ENCODE measurements around the gene ZNF101. TPM values are rescaled to one million over a fixed set of nuclear protein-coding genes. Genes with fewer than 3 reads are reported as not detected.
A peak's percentile ranks its signal among the peaks of the same experiment; 100 is the strongest.

The ZNF101 gene
- polyA plus RNA-seq, 1 experiment: 2.5 TPM

DNA sequence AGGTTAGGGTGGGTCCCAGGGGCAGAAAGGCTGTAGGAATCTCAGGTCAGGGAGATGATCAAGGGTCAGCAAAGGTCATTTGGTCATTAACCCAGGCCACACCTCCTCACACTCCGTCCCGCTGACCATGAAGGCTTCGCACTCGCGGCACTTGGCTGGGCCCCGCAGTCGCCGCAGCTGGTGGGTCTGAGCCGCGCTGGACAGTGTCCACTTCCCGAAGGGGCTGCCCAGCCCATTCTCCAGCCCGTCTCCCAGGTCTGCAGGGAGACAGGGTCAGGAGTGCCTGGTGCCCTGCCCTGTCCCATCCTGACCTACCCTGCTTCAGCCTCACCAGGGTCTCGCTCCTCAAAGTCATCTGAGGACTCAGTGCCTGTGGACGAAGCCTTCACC lies 33.3 kb upstream of the ZNF101 start:
- CTCF ChIA-PET: interaction anchor here (0.7 to 1.0 kb wide), 3 partner anchors 9 to 103 kb away, joined by 3 to 4 read pairs (median 3); no protein-coding TSS in a partner anchor
- DNase-seq (ENCODE audit: low read depth): no peak

DNA sequence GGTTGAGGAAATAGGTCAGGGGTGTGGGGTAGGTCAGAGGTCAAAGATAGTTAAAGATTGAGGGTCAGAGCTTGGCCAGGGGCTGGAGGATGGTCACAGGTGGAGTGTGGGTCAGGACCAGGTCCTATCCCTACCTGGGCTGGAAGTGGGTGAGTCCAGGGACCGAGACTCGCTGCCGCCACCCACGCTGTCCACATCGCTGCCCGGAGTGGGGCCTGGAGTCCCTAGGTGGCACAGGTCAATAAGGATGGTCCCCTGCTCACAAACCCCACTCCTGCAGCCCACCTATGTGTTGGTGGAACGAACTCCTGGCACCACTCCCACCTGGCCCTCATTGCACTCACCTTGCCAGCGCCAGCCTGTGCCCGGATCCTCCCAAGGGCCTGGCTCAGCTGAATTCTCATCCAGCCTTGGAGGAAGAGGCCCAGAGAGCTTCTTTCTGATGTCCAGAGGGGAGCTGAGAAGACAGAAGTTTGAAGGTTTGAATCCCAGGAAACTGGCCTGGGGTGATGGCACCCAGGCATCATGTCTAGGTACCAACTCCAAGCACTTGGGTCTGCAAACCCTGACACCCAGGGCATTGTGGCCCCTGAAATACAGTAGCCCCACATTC lies 32.0 kb upstream of the ZNF101 start:
- DNase-seq (ENCODE audit: low read depth): no peak
- POLR2A ChIA-PET: no interaction called here

More for the DNA sequence above, 33.3 kb upstream of the ZNF101 start:
- no peaks in the 10 kb centered on the region for H3K27me3 ChIP-seq (ENCODE audit: control insufficient read depth, insufficient read depth, low read length)
- POLR2A ChIA-PET: no interaction called here
- TF ChIP-seq CTCF (IDR thresholded peaks at IDR 0.05; ENCODE audit: insufficient read depth, low read depth, low read length): no peak
- H3K36me3 ChIP-seq (ENCODE audit: control insufficient read depth, insufficient read depth, low read length): peaks cover 31% of the 10 kb centered on the region
- H3K4me3 ChIP-seq (ENCODE audit: low read depth, low read length): no peak overlapping the region

GRCh38 chr19:19637186-19637522 lies 31.5 kb upstream of the ZNF101 start:
- no peak for DNase-seq (ENCODE audit: low read depth)
- no peak for TF ChIP-seq CTCF (IDR thresholded peaks at IDR 0.05; ENCODE audit: insufficient read depth, low read depth, low read length)
- no peak overlapping the region for H3K4me3 ChIP-seq (ENCODE audit: low read depth, low read length)
- ChIA-PET POLR2A (no interaction called here), CTCF (no interaction called here)
- peaks cover 31% of the 10 kb centered on the region for H3K36me3 ChIP-seq (ENCODE audit: control insufficient read depth, insufficient read depth, low read length)
- H3K27me3 ChIP-seq (ENCODE audit: control insufficient read depth, insufficient read depth, low read length): no peaks in the 10 kb centered on the region

More for the DNA sequence above, 32.0 kb upstream of the ZNF101 start:
- Histone ChIP-seq H3K4me3 (ENCODE audit: low read depth, low read length) (no peak overlapping the region), H3K36me3 (ENCODE audit: control insufficient read depth, insufficient read depth, low read length) (peaks cover 31% of the 10 kb centered on the region), H3K27me3 (ENCODE audit: control insufficient read depth, insufficient read depth, low read length) (no peaks in the 10 kb centered on the region)
- TF ChIP-seq CTCF (IDR thresholded peaks at IDR 0.05; ENCODE audit: insufficient read depth, low read depth, low read length): no peak
- CTCF ChIA-PET: no interaction called here

DNA sequence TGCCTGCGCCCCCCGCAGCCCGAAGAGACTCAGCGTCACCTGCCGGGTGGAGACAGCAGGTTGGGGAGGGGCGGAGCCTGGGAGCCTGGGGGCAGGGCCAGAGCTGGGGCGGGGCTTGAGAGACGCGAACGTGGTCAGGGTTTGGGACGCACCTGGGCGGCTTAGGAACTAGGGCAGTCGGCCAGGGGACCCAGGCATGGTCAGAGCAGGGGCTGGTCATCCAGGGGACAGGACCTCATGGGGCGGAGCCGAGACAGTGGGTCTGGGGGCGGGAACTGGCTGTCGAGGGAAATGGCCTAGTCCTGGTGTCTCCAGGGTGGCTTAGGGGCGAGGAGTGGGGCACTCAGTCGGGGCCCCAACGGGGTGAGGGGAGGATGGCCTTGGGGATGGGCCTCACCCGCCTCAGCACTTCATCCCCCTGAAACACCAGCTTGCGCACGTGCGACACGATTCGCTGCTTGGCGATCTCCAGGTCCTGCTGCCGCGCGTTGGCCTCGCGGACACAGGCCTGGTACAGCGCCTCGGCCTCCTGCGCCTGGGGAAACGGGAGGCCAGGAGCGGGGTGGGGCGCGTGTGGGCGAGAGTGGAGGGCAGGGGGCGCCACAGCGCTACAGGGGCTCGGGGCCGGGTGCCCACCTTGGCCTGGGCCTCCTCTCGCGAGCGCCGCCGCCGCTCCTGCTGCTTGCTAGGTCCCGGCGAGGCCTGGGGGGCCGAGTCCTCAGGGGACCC lies 31.0 kb upstream of the ZNF101 start:
- Histone ChIP-seq H3K36me3 (ENCODE audit: control insufficient read depth, insufficient read depth, low read length) (peaks cover 29% of the 10 kb centered on the region), H3K4me3 (ENCODE audit: low read depth, low read length) (no peak overlapping the region), H3K27me3 (ENCODE audit: control insufficient read depth, insufficient read depth, low read length) (no peaks in the 10 kb centered on the region)
- CTCF ChIA-PET: no interaction called here
- DNase-seq (ENCODE audit: low read depth): no peak
- POLR2A ChIA-PET: no interaction called here
- TF ChIP-seq CTCF (IDR thresholded peaks at IDR 0.05; ENCODE audit: insufficient read depth, low read depth, low read length): no peak

DNA sequence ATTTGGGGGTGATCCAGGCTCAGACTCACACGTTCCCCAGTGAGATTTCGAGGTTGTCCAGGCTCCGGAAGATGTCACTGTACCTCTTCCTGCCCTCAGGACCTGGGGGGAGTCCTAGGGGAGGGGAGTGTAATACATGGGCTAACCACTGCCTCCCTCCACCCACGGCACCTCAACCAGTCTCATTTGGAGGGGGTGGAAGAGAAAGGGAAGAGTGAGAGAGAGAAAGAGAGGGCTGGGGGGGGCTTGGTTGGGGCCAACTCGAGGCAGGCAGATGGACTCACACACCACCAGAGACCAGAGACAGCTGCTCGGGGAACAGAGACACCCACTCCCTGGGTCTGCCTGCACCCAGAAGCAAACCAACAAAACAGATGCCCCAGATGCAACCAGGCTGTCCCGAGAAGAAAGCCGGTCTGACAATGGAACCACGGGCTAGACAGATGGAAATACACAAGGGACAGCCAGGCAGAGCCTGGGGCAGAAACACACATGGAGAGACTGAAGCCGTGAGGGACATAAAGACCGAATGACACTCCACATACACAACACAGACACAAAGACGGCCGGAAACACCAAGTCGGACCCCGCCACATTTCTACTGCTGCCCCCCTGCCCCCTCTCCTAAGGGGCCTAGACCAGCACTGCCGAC lies 26.0 kb upstream of the ZNF101 start:
- DNase-seq (ENCODE audit: low read depth): no peak
- no peak for TF ChIP-seq CTCF (IDR thresholded peaks at IDR 0.05; ENCODE audit: insufficient read depth, low read depth, low read length)
- POLR2A ChIA-PET: no interaction called here
- Histone ChIP-seq H3K4me3 (ENCODE audit: low read depth, low read length) (peak overlapping the region; percentile 62), H3K36me3 (ENCODE audit: control insufficient read depth, insufficient read depth, low read length) (peaks cover 23% of the 10 kb centered on the region), H3K27me3 (ENCODE audit: control insufficient read depth, insufficient read depth, low read length) (no peaks in the 10 kb centered on the region)
- CTCF ChIA-PET: interaction anchor here (0.6 kb wide), 1 partner anchor 127 kb away, joined by 3 read pairs; the partner anchor contains the start of gene TSSK6
